Measurements from ENCODE around the gene CDH18. TPM values are rescaled to one million over a fixed set of nuclear protein-coding genes. Genes with fewer than 3 reads are reported as not detected.

CDH18 gene
- total RNA-seq, 1 experiment from 2014 or later: not detected

DNA sequence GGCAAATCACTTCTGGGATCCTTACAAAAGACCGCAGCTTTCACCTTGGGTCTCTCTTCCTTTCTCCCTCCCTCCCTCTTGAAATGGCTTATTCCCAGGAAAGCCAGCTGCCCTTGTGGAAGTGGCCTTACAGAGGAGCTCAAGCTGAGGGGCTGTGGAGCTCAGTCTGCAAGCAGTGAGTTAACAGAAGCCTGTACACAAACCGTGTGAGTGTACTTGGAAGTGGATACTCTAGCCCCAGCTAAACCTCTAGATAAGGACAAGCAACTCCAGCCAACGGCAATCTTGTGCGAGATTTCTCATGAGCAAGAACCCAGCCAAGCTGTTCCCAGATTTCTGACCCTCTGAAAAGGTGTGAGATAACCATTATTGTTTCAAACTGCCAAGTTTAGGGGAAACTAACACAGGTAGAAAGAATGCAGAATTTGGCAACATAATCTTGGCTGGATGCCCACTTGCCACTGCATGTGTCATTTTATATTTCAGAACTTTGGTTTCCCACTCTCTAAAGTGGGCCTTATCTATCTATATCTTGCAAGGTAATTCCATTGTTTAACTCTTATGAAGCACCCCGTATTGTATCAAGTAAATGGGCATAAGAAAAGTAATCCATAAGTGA, 85.6 kb downstream of the CDH18 start:
- H3K9ac ChIP-seq (ENCODE audit: low read length): no peak overlapping the region
- H2AFZ ChIP-seq (ENCODE audit: low read depth, low read length, poor library complexity, severe bottlenecking): no peak overlapping the region
- H3K36me3 ChIP-seq (ENCODE audit: control insufficient read depth in 1 of 2, insufficient read depth in 2 of 2, low read length in 2 of 2): no peaks in the 10 kb centered on the region
- no TSS peak for BruUV-seq (replicated peaks)
- intact Hi-C loops (cut with micrococcal nuclease): no loop called here
- ATAC-seq (no peak), DNase-seq (ENCODE audit: low read depth, low spot score) (no peak)
- H3K4me1 ChIP-seq (ENCODE audit: control insufficient read depth in 1 of 2, insufficient read depth in 2 of 2, low read length in 2 of 2): no peaks in the 10 kb centered on the region
- no peaks in the 10 kb centered on the region for H3K9me2 ChIP-seq (ENCODE audit: insufficient read depth)
- H3K9me3 ChIP-seq (ENCODE audit: control insufficient read depth in 1 of 2, insufficient read depth in 1 of 2, low read depth in 1 of 2, low read length in 2 of 2): peaks cover 4 to 9% of the 10 kb centered on the region in 2 experiments; a peak in 2 of 4 replicates
- POLR2A ChIA-PET: no interaction called here
- RAD21 ChIA-PET (ENCODE audit: low non-redundant PET in 1 of 2, low total read pairs in 2 of 2, uncharacterized antibody in 2 of 2, unreplicated experiment in 2 of 2): no interaction called here
- no peak for TF ChIP-seq RAD21 (IDR thresholded peaks at IDR 0.05; ENCODE audit: low read depth)
- TF ChIP-seq CEBPB (IDR thresholded peaks at IDR 0.05; ENCODE audit: low read depth): no peak
- no peak for TF ChIP-seq ZFX (IDR thresholded peaks at IDR 0.05)
- no peak for TF ChIP-seq SIN3A (IDR thresholded peaks at IDR 0.05; ENCODE audit: low read depth)
- no peak for TF ChIP-seq ATF3 (IDR thresholded peaks at IDR 0.05)
- TF ChIP-seq, protein P1, sequence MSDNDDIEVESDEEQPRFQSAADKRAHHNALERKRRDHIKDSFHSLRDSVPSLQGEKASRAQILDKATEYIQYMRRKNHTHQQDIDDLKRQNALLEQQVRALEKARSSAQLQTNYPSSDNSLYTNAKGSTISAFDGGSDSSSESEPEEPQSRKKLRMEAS (IDR thresholded peaks at IDR 0.05): no peak
- TF ChIP-seq REST (IDR thresholded peaks at IDR 0.05; ENCODE audit: low read depth): no peak
- no peak for TF ChIP-seq JUND (IDR thresholded peaks at IDR 0.05)
- TF ChIP-seq FOSL1 (IDR thresholded peaks at IDR 0.05; ENCODE audit: low read depth): no peak
- no peak for TF ChIP-seq SRF (IDR thresholded peaks at IDR 0.05; ENCODE audit: low read depth)
- no peak for TF ChIP-seq EZH2phosphoT487 (IDR thresholded peaks at IDR 0.05; ENCODE audit: borderline replicate concordance)
- CTCF ChIA-PET: no interaction called here
- H3K79me2 ChIP-seq (ENCODE audit: insufficient read depth, low read length): no peaks in the 10 kb centered on the region
- H4K20me1 ChIP-seq (ENCODE audit: insufficient read depth): no peaks in the 10 kb centered on the region
- H3K4me3 ChIP-seq (replicated peaks in 1 of 2; ENCODE audit: low read depth in 1 of 2, low read length in 2 of 2): no peak overlapping the region
- no peaks in the 10 kb centered on the region for H3K27me3 ChIP-seq (ENCODE audit: insufficient read depth, low read length)
- no peak overlapping the region for H3K4me2 ChIP-seq (ENCODE audit: low read length)
- H3K27ac ChIP-seq (ENCODE audit: low read depth, low read length): no peak overlapping the region
